GM12878 (cell line): ENCODE measurements around the gene TRIM8. TPM values are rescaled to one million over a fixed set of nuclear protein-coding genes. Genes with fewer than 3 reads are reported as not detected.

Experiments used
- ATAC-seq: fragments of 200-7000 bp; cut with Tn5 transposase; 3 replicates; pipeline ENCODE4 v1.9.1; 2020; ENCODE audit warnings: mild to moderate bottlenecking, moderate library complexity
- BruUV-seq: library from RNA; stranded (reverse); fragments of 400-500 nt; replicated peaks from 2 replicates; lab custom pipeline; 2021; lab: Mats Ljungman, UMichigan
- CTCF ChIA-PET: fragments of 300-600 bp; sonication (Branson Sonifier 250); formaldehyde crosslinking; extraction: SDS; loops from one replicate; lab custom pipeline; 2021; ENCODE audit warnings: inconsistent platforms; lab: Yijun Ruan, JAX
- POLR2A ChIA-PET: fragments of 350-600 bp; formaldehyde crosslinking; extraction: SDS; loops from one replicate; lab custom pipeline; 2021; ENCODE audit warnings: inconsistent platforms; lab: Charles Lee
- RAD21 ChIA-PET: fragments of 300-600 bp; sonication (Branson Sonifier 250); formaldehyde crosslinking; loops from one replicate; lab custom pipeline; 2023; ENCODE audit warnings: antibody characterized with exemption; ENCODE audit not compliant: unreplicated experiment; lab: Charles Lee
- SMC1A ChIA-PET: fragments of 300-600 bp; sonication (Branson Sonifier 250); formaldehyde crosslinking; loops from one replicate; lab custom pipeline; 2023; ENCODE audit not compliant: unreplicated experiment, uncharacterized antibody; lab: Charles Lee
- DNase-seq: peaks from one replicate; pipeline ENCODE4 v3.0.0-alpha.2; 2011; ENCODE audit warnings: low read depth, low spot score
- FAIRE-seq: peaks from 3 replicates; lab custom pipeline; 2011; peaks lifted over from hg19 to GRCh38; lab: Jason Lieb, UNC
- H2AFZ ChIP-seq: 2 replicates; pipeline ENCODE4 v1.6.0; 2011; ENCODE audit warnings: low read depth, low read length, control low read depth; ENCODE audit not compliant: control insufficient read depth
- H3K27ac ChIP-seq: 2 replicates; pipeline ENCODE4 v1.5.1; 2011; ENCODE audit warnings: control low read depth; ENCODE audit not compliant: control insufficient read depth, insufficient read depth
- H3K27me3 ChIP-seq, 2 experiments: replicated peaks in 1 of 2; 2 replicates each; pipeline versions ENCODE4 v1.6.0 to v1.6.1; 2011; ENCODE audit warnings: low read length in 1 of 2; ENCODE audit not compliant: control insufficient read depth in 2 of 2, insufficient read depth in 2 of 2
- H3K36me3 ChIP-seq, 2 experiments: 2 replicates each; pipeline ENCODE4 v1.5.1; 2011; ENCODE audit warnings: low read length in 1 of 2; ENCODE audit not compliant: control insufficient read depth in 2 of 2, insufficient read depth in 2 of 2
- H3K4me1 ChIP-seq: 2 replicates; pipeline ENCODE4 v1.6.1; 2011; ENCODE audit warnings: mild to moderate bottlenecking, low read length, moderate library complexity, mixed read lengths; ENCODE audit not compliant: control insufficient read depth, insufficient read depth
- H3K4me2 ChIP-seq: 2 replicates; pipeline ENCODE4 v1.6.0; 2011; ENCODE audit warnings: control low read depth; ENCODE audit not compliant: control insufficient read depth, insufficient read depth
- H3K4me3 ChIP-seq: fragments of 200-600 bp; sonication (generic); 2 replicates; pipeline ENCODE4 v1.5.1; 2016
- H3K79me2 ChIP-seq: 2 replicates; pipeline ENCODE4 v1.6.0; 2011; ENCODE audit warnings: low read length; ENCODE audit not compliant: control insufficient read depth, insufficient read depth
- H3K9ac ChIP-seq: 2 replicates; pipeline ENCODE4 v1.8.0; 2011; ENCODE audit warnings: low read length, control low read depth, mixed read lengths; ENCODE audit not compliant: control insufficient read depth, insufficient read depth
- H3K9me3 ChIP-seq: replicated peaks from 3 replicates; pipeline ENCODE4 v1.5.1; 2011; ENCODE audit warnings: mild to moderate bottlenecking, low read length; ENCODE audit not compliant: control insufficient read depth, insufficient read depth
- H4K20me1 ChIP-seq: 2 replicates; pipeline ENCODE4 v1.6.0; 2011; ENCODE audit not compliant: control insufficient read depth, insufficient read depth
- EZH2 ChIP-seq: IDR thresholded peaks from 2 replicates; pipeline ENCODE4 v1.6.1; 2012; ENCODE audit warnings: low read depth, mild to moderate bottlenecking, control low read depth, inconsistent platforms, low read length, borderline replicate concordance; ENCODE audit not compliant: control insufficient read depth
- JUNB ChIP-seq: IDR thresholded peaks from 2 replicates; pipeline ENCODE4 v1.6.1; 2016; ENCODE audit warnings: antibody characterized with exemption, mild to moderate bottlenecking
- PAX8 ChIP-seq: fragments of 450-650 bp; IDR thresholded peaks from 2 replicates; pipeline ENCODE4 v1.6.1; 2017; ENCODE audit warnings: mild to moderate bottlenecking, moderate library complexity
- POU2F2 ChIP-seq: IDR thresholded peaks from 3 replicates; pipeline ENCODE4 v1.6.1; 2011; ENCODE audit warnings: low read depth, mild to moderate bottlenecking, low read length, borderline replicate concordance
- TBL1XR1 ChIP-seq: IDR thresholded peaks from 2 replicates; pipeline ENCODE4 v1.6.1; 2012; ENCODE audit warnings: low read depth, low read length, improper control_type of control experiment
- ZZZ3 ChIP-seq: IDR thresholded peaks from 2 replicates; pipeline ENCODE4 v1.6.1; 2011; ENCODE audit warnings: low read depth; ENCODE audit not compliant: control insufficient read depth, insufficient read length
- WGBS: methylation state at CpG from one replicate; pipeline ENCODE4 v1.1.6; 2016; ENCODE audit warnings: low lambda C conversion rate; ENCODE audit not compliant: insufficient replicate concordance, insufficient coverage; ENCODE audit errors: missing lambda C conversion rate; 5-methylcytosine and 5-hydroxymethylcytosine counted together
- in situ Hi-C: fragments of 300-500 bp; cut with MboI; formaldehyde crosslinking; loops from 9 replicates; pipeline ENCODE4 v1.14.3; 2018; ENCODE audit warnings: mixed read lengths
- intact Hi-C: fragments of 100-400 bp; cut with micrococcal nuclease; formaldehyde crosslinking; loops from one replicate; pipeline ENCODE4 v1.14.2; 2022; ENCODE audit not compliant: unreplicated experiment
- polyA plus RNA-seq, 11 experiments: library from polyadenylated mRNA; depleted of rRNA in 4 of 11; unstranded in 6 of 11; stranded (reverse) in 5 of 11; fragments of >200 nt; fragmentation: Nextera tagmentation in 4 of 11; fragmentation: Illumina TruSeq in 1 of 11; extraction: Ambion mirVana in 4 of 11; extraction: Trizol in 1 of 11; gene quantifications; 1 replicate in 1 of 11; 2 replicates in 10 of 11; pipeline versions ENCODE4 v1.2.1 to v1.2.3, GENCODE V29; 2011 to 2016; ENCODE audit warnings: inconsistent platforms in 2 of 11, missing spikeins in 2 of 11, low read depth in 1 of 11
- total RNA-seq, 4 experiments: library from RNA; depleted of rRNA in 3 of 4; stranded (reverse); fragments of >200 nt in 3 of 4; fragmentation: Illumina TruSeq in 1 of 4; extraction: Trizol in 1 of 4; gene quantifications; 2 replicates each; pipeline versions ENCODE4 v1.2.1 to v1.2.3, GENCODE V29; 2013 to 2021
- TF ChIP-seq, protein P1 (sequence below): fragments of 450-650 bp; IDR thresholded peaks from 2 replicates; pipeline ENCODE4 v1.6.1; 2017; ENCODE audit warnings: mild to moderate bottlenecking, moderate library complexity
- TF ChIP-seq, protein P2 (sequence below): IDR thresholded peaks from 2 replicates; pipeline ENCODE4 v1.6.1; 2012; ENCODE audit warnings: mild to moderate bottlenecking, low read depth, low read length

The TRIM8 gene
- total and polyA plus RNA-seq, 10 of the 15 experiments (the other 5 are each of a cell fraction or from before 2014, with no cell fraction given) = 7.9 to 53.2 (median 24.6) TPM

DNA sequence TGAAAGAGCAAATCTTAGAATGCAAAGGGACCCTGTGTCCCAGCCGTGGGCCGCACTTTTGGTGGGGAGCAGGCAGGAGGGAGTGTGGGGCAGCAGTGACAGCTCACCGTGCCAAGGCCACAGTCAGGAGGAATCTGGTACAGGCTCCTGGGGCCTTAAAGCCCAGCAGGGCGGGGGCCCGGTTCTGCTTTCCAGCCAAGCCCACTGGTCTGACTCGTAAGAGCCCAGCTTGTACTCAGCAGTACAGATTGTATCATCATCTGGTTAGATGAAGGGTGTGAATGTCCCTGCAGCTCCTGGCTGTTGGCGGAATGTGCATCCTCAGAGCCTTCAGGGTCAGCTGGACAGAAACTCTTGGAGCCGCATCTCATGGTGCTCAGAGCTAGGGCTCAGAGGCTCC lies 30.5 kb upstream of the TRIM8 start:
- ATAC-seq = no peak
- ChIA-PET POLR2A (interaction anchor here (0.7 kb wide), 1 partner anchor 219 kb away, joined by 3 read pairs; the partner anchor contains the start of gene NFKB2), SMC1A (interaction anchor here (0.8 to 1.6 kb wide), 2 partner anchors 12 to 61 kb away, joined by 3 read pairs; no protein-coding TSS in a partner anchor), RAD21 (interaction anchor here (1.6 kb wide), 1 partner anchor 31 kb away, joined by 5 read pairs; the partner anchor contains the start of gene TRIM8), CTCF (interaction anchor here (1.4 kb wide), 1 partner anchor 30 kb away, joined by 4 read pairs; no protein-coding TSS in a partner anchor)
- 93% methylated on average over 8 of the region's 8 CpGs for WGBS
- H3K79me2 ChIP-seq = no peaks in the 10 kb centered on the region
- H3K36me3 ChIP-seq = peaks cover 2 to 5% of the 10 kb centered on the region in 2 experiments; a peak in 3 of 4 replicates
- no peak for FAIRE-seq
- H2AFZ ChIP-seq = no peak overlapping the region
- H3K27me3 ChIP-seq = no peaks in the 10 kb centered on the region
- H3K4me2 ChIP-seq = no peak overlapping the region
- no peak overlapping the region for H3K9ac ChIP-seq
- TF ChIP-seq EZH2 (no peak), POU2F2 (no peak), TBL1XR1 (no peak), JUNB (no peak), ZZZ3 (no peak), PAX8 (no peak)
- TF ChIP-seq, protein P1, sequence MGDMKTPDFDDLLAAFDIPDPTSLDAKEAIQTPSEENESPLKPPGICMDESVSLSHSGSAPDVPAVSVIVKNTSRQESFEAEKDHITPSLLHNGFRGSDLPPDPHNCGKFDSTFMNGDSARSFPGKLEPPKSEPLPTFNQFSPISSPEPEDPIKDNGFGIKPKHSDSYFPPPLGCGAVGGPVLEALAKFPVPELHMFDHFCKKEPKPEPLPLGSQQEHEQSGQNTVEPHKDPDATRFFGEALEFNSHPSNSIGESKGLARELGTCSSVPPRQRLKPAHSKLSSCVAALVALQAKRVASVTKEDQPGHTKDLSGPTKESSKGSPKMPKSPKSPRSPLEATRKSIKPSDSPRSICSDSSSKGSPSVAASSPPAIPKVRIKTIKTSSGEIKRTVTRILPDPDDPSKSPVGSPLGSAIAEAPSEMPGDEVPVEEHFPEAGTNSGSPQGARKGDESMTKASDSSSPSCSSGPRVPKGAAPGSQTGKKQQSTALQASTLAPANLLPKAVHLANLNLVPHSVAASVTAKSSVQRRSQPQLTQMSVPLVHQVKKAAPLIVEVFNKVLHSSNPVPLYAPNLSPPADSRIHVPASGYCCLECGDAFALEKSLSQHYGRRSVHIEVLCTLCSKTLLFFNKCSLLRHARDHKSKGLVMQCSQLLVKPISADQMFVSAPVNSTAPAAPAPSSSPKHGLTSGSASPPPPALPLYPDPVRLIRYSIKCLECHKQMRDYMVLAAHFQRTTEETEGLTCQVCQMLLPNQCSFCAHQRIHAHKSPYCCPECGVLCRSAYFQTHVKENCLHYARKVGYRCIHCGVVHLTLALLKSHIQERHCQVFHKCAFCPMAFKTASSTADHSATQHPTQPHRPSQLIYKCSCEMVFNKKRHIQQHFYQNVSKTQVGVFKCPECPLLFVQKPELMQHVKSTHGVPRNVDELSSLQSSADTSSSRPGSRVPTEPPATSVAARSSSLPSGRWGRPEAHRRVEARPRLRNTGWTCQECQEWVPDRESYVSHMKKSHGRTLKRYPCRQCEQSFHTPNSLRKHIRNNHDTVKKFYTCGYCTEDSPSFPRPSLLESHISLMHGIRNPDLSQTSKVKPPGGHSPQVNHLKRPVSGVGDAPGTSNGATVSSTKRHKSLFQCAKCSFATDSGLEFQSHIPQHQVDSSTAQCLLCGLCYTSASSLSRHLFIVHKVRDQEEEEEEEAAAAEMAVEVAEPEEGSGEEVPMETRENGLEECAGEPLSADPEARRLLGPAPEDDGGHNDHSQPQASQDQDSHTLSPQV = no peak
- TF ChIP-seq, protein P2, sequence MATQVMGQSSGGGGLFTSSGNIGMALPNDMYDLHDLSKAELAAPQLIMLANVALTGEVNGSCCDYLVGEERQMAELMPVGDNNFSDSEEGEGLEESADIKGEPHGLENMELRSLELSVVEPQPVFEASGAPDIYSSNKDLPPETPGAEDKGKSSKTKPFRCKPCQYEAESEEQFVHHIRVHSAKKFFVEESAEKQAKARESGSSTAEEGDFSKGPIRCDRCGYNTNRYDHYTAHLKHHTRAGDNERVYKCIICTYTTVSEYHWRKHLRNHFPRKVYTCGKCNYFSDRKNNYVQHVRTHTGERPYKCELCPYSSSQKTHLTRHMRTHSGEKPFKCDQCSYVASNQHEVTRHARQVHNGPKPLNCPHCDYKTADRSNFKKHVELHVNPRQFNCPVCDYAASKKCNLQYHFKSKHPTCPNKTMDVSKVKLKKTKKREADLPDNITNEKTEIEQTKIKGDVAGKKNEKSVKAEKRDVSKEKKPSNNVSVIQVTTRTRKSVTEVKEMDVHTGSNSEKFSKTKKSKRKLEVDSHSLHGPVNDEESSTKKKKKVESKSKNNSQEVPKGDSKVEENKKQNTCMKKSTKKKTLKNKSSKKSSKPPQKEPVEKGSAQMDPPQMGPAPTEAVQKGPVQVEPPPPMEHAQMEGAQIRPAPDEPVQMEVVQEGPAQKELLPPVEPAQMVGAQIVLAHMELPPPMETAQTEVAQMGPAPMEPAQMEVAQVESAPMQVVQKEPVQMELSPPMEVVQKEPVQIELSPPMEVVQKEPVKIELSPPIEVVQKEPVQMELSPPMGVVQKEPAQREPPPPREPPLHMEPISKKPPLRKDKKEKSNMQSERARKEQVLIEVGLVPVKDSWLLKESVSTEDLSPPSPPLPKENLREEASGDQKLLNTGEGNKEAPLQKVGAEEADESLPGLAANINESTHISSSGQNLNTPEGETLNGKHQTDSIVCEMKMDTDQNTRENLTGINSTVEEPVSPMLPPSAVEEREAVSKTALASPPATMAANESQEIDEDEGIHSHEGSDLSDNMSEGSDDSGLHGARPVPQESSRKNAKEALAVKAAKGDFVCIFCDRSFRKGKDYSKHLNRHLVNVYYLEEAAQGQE = no peak
- in situ Hi-C loops (no loop called here), intact Hi-C loops (no loop called here)
- H3K9me3 ChIP-seq = no peaks in the 10 kb centered on the region
- 0 out of 2 replicates have a peak, but pooled peaks cover 2% of the 10 kb centered on the region for H4K20me1 ChIP-seq
- no TSS peak for BruUV-seq
- no peak overlapping the region for H3K4me3 ChIP-seq
- no peak for DNase-seq
- 0 out of 2 replicates have a peak, but pooled peaks cover 3% of the 10 kb centered on the region for H3K4me1 ChIP-seq
- no peak overlapping the region for H3K27ac ChIP-seq
